RWPE1 (cell line): ENCODE data around the gene ABCC4.
A peak's percentile ranks its signal among the peaks of the same experiment; 100 is the strongest.

ENCODE experiments used
- CTCF ChIA-PET: fragments of 350-600 bp; sonication (Branson Sonifier 250); formaldehyde crosslinking; extraction: SDS; loops from one replicate; lab custom pipeline; 2021; lab: Yijun Ruan, JAX
- POLR2A ChIA-PET: fragments of 400-600 bp; formaldehyde crosslinking; extraction: SDS; loops from one replicate; lab custom pipeline; 2020; ENCODE audit warnings: antibody characterized with exemption; ENCODE audit not compliant: low non-redundant PET; lab: Yijun Ruan, JAX
- DNase-seq: peaks from one replicate; pipeline ENCODE4 v3.0.0; 2012; ENCODE audit warnings: low spot score
- H3K27ac ChIP-seq: fragments of 450-650 bp; 2 replicates; pipeline ENCODE4 v1.5.1; 2017
- TF ChIP-seq, protein P1 (sequence below): fragments of 450-650 bp; conservative IDR thresholded peaks from 2 replicates; pipeline ENCODE4 v1.5.1; 2017; ENCODE audit warnings: low read depth, mild to moderate bottlenecking

ABCC4 gene

DNA sequence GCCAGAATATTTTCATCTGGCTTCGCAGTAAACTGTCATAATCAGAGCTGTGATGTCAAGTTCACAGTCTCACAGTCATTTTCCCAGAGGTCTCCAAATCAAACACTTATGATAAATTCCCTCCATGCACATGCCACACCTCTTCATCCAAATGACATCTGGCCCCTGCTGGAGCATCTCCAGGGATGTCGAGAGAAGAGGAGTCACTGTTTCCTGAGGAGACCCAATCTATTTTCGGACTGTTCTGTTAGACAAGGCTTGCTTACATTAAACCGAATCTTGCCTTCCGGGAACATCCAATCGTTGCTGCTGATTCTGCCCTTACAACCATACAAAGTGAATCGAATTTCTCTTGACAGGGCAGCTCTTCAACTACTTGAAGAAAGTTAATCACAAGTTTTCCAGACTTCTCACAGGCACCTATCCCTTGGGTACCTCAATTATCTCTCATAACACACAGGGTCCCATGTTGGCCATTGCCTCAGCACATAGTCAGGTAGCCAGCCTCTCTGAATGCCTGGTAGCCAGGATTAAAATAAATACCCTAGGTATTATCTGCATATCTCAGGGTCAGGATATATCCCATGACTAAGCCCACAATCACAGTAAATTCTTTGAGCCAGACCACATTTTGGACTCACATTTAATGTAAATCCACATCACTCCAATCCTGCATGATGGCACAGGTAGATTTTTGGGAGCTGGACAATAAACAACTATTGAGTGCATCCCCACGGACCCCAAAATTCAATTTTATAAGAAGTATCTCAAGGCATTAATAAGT is 182.5 kb downstream of the ABCC4 start:
- ChIA-PET CTCF (interaction anchor here (0.6 kb wide), 1 partner anchor 278 kb away, joined by 3 read pairs; no protein-coding TSS in a partner anchor), POLR2A (no interaction called here)
- TF ChIP-seq, protein P1, sequence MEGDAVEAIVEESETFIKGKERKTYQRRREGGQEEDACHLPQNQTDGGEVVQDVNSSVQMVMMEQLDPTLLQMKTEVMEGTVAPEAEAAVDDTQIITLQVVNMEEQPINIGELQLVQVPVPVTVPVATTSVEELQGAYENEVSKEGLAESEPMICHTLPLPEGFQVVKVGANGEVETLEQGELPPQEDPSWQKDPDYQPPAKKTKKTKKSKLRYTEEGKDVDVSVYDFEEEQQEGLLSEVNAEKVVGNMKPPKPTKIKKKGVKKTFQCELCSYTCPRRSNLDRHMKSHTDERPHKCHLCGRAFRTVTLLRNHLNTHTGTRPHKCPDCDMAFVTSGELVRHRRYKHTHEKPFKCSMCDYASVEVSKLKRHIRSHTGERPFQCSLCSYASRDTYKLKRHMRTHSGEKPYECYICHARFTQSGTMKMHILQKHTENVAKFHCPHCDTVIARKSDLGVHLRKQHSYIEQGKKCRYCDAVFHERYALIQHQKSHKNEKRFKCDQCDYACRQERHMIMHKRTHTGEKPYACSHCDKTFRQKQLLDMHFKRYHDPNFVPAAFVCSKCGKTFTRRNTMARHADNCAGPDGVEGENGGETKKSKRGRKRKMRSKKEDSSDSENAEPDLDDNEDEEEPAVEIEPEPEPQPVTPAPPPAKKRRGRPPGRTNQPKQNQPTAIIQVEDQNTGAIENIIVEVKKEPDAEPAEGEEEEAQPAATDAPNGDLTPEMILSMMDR, result no peak
- H3K27ac ChIP-seq, result no peak overlapping the region
- no peak for DNase-seq

DNA sequence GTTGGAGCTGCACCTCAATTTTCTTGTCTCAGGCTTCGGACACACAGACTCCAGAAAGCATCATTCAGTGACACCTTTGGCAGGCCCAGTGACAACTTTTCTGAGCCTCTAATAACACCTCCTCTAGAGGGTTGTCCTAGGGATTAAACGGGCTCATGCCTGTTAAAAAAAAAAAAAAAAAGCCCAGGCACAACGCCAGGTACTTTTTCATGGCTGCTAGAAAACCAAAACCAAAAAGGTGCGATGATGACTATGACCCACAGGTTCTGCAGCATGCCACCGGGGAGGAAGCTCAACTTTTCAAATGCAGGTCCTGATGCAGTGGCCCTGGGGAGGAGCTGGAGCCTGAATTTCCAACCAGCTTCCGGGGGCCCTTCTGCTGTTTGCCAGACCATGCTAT is 184.2 kb downstream of the ABCC4 start:
- ChIA-PET CTCF (interaction anchor here (0.6 to 0.7 kb wide), 4 partner anchors 73 to 1719 kb away, joined by 3 to 5 read pairs (median 3); no protein-coding TSS in a partner anchor), POLR2A (no interaction called here)
- H3K27ac ChIP-seq, result no peak overlapping the region
- TF ChIP-seq, protein P1, result no peak
- DNase-seq, result no peak

DNA sequence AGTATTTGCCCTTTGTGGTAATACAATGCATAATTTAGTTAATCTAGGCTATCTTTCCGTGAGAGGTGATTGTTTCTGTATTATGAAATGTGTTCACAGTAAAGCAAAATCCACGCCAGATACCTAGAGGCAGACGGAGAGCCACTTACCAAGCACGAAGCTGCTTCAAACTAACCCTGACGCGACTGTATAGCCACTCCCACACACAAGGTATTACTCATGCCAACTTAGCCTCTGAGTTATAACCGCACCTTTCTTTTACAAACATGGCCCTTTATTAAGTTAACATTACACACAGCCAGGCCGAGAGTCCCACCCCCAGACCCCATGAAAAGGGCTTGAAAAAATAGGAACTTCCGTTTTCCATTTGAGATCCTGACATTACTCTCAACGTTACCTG is 185.7 kb downstream of the ABCC4 start:
- TF ChIP-seq, protein P1, result no peak
- CTCF ChIA-PET, result no interaction called here
- POLR2A ChIA-PET, result no interaction called here
- peak; percentile 70 for DNase-seq
- no peak overlapping the region for H3K27ac ChIP-seq

DNA sequence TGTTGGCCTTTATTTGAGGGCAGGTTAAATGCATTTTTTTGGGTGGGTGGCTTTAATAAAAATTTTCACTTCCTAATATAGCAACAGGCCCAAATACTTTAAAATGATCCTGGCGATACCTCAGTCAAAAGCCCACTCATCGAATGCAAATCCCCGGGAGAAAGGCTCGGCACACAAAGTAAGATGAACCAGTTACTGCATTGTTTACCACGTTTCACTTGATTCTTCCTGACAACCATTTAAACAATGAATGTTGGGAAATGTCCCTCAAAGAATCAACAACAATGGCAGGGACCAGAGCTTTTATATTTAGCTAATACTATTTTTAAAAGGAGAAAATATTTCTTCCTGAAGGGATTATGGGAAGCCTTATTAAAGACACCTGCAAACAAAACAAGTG is 187.7 kb downstream of the ABCC4 start:
- H3K27ac ChIP-seq, result no peak overlapping the region
- TF ChIP-seq, protein P1, result no peak
- no peak for DNase-seq
- POLR2A ChIA-PET, result no interaction called here
- CTCF ChIA-PET, result interaction anchor here (0.6 kb wide), 1 partner anchor 117 kb away, joined by 3 read pairs; no protein-coding TSS in a partner anchor

DNA sequence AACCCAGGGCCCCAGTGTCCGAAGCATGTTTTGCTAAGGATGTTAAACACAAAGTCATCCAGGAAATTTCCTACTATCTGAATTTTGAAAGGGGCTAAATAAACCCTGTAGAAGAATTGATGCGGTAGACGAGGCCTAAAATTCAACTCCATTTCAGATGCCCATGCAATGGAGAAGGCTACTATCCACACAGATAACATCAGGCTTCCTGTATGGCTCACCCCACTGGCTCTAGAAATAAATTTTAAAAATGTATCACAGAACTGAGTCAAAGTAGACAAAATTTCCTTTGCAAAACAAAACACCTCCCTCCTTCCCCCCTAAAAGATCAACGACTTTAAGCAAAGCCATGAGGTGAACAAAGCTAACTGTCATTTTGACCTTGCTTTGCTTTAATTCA is 188.4 kb downstream of the ABCC4 start:
- TF ChIP-seq, protein P1, result no peak
- H3K27ac ChIP-seq, result no peak overlapping the region
- CTCF ChIA-PET, result no interaction called here
- POLR2A ChIA-PET, result no interaction called here
- no peak for DNase-seq

DNA sequence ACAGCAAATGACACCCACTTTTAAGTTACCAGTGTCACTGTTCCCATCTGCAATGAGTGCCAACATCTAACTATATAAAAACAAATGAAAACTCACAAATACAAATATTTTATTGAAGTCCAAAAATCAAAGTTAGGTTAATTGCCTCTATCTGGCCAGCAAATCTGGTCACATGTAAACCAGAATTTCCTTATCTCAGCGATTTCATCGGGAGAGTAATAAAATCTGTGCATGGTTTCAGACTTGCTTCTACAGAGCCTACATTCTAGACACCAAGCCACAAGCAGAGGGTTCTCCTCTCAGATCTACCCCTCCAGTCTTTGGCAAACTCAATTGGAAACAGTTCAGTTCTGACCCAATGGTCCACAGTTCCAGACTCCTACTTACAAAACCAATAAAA is 189.6 kb downstream of the ABCC4 start:
- no peak for DNase-seq
- TF ChIP-seq, protein P1, result no peak
- no peak overlapping the region for H3K27ac ChIP-seq
- ChIA-PET POLR2A (no interaction called here), CTCF (no interaction called here)
